Uterus (tissue), 2 donors: ENCODE data around the gene NR3C2.

Experiments used
- POLR2A ChIP-seq, 2 donors: fragments of 450-650 bp; IDR thresholded peaks; one replicate each; pipeline ENCODE4 v1.6.1; 2016; ENCODE audit warnings: antibody characterized with exemption in 2 of 2, mild to moderate bottlenecking in 1 of 2, moderate library complexity in 1 of 2
- TF ChIP-seq, protein P1 (sequence below), 4 experiments: fragments of 200-600 bp in 2 of 4; fragments of 450-650 bp in 2 of 4; sonication (generic) in 2 of 4; IDR thresholded peaks; one replicate each; pipeline ENCODE4 v1.5.1; 2016 to 2019; ENCODE audit warnings: antibody characterized with exemption in 4 of 4, mild to moderate bottlenecking in 2 of 4, moderate library complexity in 1 of 4

DNA sequence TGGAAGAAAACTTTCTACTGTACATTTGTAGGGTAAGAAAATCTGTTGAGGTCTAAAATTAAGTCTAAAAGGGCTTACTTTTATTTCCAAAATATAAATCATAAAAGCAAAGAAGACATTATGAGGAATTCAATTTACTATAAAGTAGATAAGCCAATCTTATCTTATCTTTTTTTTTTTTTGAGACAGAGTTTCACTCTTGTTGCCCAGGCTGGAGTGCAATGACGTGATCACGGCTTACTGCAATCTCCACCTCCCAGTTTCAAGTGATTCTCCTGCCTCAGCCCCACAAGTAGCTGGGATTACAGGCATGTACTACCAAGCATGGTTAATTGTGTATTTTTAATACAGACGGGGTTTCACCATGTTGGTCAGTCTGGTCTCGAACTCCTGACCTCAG, 166.9 kb downstream of the NR3C2 start:
- TF ChIP-seq POLR2A (IDR thresholded peaks at IDR 0.05) = no peak
- TF ChIP-seq, protein P1, sequence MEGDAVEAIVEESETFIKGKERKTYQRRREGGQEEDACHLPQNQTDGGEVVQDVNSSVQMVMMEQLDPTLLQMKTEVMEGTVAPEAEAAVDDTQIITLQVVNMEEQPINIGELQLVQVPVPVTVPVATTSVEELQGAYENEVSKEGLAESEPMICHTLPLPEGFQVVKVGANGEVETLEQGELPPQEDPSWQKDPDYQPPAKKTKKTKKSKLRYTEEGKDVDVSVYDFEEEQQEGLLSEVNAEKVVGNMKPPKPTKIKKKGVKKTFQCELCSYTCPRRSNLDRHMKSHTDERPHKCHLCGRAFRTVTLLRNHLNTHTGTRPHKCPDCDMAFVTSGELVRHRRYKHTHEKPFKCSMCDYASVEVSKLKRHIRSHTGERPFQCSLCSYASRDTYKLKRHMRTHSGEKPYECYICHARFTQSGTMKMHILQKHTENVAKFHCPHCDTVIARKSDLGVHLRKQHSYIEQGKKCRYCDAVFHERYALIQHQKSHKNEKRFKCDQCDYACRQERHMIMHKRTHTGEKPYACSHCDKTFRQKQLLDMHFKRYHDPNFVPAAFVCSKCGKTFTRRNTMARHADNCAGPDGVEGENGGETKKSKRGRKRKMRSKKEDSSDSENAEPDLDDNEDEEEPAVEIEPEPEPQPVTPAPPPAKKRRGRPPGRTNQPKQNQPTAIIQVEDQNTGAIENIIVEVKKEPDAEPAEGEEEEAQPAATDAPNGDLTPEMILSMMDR (IDR thresholded peaks at IDR 0.05) = no peak
